Measurements from ENCODE around the gene PLBD2.

The PLBD2 gene

DNA sequence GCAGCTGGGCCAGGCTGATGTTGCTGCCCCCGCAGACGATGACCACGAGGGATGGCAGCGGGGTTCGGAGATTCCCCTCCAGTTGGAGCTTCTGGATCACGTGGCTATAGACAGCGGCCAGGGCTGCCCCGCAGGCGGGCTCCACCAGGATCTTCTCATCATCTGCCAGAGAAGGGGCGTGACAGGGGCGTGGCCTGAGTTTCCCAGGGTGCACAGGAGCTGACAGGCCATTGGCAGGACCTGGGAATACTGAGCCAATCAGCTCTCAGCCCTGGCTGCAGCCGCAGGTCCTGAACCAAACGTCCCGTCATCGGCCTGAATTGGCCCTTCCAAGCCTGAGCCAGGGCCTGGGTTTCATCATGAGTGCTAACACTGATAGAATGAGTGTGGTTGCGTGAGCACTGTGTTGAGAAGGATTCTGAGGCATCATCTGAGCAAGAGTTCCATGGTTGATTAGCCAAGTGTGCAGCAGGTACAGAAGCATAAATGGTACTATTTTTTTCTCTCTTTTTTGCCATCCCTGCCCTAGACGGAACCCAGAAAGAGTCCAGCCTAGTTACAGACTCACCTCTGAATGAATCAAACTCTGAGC is 34.7 kb downstream of the PLBD2 start:
- peak in 4 of 58 donors; percentile 11 to 51 (median 20) for DNase-seq

DNA sequence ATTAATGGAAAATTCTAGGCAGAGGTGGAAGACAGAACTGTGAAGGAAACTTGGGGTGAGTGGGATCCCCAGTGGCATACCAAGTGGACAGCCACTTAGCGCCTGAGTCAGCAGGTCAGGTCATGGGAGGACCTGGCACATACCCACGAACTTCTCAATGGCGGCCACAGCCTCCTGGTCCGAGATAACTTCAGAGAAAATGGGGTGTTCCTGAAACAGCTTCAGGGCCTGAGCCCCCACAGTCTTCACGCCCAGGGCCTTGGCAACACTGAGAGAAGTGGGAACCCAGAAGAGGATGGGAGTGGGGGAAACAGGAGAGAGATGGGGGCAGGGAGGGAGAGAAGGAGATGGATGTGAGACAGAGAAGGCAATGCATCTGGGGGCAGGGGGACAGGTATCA is 35.4 kb downstream of the PLBD2 start:
- DNase-seq: no peak

DNA sequence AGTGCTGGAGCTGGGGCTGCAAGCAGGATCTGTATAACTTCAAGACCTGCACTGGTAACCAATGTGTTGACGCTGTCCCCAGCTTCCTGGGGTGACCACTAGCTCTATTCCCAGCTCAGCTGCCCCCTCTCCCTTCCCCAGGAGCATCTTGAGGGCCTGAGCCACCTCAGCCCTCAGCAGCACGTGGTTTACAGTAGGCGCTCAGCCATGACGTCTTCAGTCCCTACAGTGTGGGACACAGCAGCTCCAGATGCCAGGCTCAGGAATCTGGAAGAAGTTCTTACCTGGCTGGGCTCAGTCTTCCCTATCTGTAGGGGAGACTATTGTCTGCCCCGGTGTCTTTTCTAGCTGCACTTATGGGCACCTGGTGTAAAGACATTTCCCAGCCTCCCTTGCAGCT is 36.7 kb downstream of the PLBD2 start:
- no peak for DNase-seq

DNA sequence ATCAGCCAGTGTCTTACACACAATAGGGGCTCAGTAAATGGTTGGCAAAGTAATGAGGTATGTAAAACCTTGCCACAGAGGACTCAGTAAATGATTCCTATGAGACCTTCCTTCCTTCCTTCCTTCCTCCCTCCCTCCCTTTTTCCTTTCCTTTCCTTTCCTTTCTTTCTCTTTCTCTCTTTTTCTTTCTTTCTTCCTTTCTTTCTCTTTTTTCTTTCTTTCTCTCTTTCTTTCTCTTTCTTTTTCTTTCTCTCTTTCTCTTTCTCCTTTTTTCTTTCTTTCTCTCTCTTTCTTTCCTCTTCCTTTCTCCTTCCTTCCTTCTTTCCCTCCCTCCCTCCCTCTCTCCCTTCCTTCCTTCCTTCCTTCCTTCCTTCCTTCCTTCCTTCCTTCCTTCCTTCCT is 37.8 kb downstream of the PLBD2 start:
- DNase-seq: no peak

DNA sequence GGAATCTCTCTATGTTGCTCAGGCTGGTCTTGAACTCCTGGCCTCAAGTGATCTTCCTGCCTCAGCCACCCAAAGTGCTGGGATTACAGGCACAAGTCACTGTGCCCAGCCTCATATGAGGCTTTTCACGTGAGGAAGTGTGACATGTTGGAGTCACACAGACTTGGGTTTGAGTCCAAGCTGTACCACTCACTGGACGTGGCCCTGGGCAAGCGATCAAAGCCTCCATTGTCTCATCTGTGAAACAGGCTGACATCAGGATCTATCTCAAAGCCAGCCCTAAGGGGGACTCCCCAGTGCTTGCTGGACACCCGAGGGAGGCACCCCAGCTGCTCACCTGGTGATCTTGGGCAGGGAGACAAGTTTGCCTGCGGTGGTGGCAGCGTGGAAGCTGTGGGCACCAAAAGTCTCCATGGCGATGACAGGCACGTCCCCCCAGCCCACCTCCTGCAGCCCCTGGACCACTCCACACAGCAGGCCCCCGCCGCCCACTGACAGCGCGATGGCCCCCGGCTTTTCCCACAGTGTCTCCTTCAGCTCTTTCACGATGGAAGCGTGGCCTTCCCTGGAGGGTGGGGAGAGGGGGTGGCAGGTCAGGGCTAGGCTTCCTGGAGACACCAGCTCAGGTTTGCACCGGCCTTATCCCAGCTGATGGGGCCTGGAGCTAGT is 38.6 kb downstream of the PLBD2 start:
- peak in 38 of 58 donors; percentile 8 to 86 (median 48) for DNase-seq

DNA sequence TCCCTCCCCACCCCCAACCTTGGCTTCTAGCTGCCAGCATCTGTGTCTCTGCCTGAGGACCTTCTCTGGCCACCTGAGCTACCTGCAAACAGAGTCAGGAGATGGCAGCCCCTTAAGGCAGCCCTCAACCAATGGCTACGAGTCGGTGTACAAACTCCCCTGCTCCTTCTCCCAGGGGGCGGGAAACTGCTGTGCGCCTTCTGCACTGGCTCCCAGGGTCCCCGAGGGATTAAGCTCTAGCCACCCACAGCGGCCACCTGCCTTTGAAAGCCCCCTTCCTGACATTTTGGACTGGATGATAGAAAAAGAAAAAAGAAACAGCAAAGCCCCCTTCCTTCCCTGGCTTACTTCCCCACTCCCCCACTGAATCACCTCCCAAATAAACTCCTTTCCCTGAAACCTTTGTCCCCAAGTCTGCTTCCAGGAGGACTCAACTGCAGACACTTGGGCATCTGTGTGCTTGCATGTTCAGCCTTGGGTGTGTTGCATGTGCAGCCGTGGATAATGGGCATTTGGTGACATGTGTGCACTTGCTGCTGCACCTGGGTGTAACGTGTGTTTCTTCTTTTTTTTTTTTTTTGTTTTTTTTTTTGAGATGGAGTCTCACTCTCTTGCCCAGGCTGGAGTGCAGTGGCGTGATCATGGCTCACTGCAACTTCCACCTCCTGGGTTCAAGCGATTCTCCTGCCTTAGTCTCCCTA is 39.3 kb downstream of the PLBD2 start:
- no peak for DNase-seq

DNA sequence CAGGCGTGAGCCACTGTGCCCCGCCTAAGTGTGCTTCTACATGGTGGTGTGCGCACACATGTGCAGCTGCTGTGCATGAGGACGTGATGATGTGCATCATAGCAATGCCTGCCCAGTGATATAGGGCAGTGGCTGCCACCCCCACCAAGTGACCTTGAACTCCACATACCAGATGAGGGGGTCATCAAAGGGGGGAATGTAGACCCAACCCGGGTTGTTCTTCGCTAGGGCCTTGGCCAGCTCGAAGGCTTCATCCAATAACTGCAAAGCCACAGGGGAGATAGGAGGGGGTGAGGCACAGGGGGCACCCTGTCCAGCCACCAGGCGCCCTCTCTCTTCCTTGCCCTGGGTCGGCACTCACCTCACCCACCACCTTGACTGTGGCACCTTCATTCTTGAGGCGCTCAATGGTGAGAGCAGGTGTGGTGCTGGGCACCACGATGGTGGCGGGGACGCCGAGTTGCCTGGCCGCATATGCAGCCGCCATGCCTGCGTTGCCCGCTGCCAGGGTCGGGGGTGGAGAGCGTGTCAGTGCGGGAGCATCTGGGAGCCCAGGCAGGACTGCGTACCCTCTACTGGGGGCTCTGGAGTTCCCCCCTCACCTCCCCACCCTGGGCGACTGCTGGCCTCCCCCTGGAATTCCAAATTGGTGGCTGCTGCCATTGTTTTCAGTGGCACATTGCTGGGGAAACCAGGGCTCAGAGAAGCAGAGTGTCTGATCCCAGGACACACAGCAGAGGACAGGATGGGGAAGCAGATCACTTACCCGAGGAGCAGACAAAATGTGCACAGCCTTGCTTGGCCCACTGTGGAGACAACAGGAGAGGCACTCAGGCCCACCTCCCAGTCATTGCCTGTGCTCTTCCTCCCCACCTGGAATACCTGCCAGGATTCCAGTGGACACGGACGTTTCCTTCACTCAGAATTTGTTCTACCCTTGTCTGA is 40.2 kb downstream of the PLBD2 start:
- no peak for DNase-seq

DNA sequence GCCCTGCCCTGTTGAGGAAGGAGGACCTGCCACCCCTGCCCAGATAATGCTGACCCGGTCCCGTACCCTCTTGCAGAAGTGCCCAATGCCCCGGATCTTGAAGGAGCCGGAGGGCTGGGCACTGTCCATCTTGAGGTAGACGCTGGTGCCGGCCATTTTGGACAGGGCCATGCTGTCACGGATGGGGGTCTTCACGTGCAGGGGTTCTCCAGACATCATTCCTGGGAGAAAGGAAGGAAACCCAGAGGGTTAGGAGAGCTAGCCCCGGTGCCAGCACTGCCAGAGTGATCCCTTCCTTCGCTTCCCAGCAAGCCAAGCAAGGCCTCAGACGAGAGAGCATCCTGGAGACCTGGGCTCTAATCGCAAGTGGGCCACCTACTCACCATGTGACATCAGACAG is 41.1 kb downstream of the PLBD2 start:
- no peak for DNase-seq

DNA sequence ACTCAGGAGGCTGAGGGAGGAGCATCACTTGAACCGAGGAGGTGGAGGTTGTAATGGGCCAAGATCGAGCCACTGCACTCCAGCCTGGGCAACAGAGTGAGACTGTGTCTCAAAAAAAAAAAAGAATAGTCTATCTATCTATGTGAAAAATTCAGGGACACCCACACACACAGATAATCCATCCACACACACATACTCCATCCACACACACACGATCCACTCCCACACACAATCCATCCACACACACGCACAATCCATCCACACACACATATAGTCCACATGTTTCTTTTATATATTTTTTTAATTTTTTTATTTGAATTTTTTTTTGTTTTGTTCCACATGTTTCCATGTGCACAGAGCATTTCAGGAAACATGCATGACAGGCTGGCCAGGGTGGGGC is 42.0 kb downstream of the PLBD2 start:
- no peak for DNase-seq

DNA sequence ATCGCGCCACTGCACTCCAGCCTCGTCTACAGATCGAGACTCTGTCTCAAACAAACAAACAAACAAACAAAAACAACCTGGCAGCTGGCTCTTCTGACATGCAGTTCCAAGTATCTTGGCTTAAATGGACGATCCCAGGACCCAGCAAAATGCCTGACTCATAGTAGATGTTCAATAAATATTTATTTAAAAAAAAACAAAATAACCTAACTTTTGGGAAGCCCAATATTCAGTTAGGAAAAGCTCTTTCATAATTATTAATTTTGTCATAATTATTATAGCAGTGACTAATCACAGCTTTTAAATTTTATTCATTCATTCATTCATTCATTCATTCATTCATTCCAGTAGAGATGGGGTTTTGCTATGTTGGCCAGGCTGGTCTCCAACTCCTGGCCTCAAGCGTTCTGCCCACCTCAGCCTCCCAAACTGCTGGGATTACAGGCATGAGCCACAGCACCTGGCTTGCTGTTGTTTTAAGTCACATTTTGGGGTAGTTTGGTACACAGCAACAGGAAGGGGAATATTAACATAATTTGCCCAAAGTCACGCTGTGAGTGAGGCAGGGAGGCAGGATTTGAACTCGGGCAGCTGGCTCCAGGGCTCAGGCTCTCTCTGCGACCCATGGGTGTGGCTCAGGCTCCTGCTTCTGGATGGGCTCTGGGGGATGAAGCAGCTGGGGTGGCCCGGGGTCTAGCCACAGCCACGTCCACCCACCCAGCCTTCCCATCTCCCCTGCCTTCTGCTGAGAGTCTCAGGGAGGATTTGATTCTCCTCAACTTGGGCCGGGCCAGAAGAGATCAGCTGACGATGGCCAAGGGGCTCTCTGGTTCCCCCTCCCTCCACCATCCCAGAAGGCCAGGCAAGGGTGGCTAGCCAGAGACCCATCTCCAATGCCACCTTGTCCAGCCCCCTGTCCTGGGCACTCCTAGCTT is 42.9 kb downstream of the PLBD2 start:
- DNase-seq: no peak

DNA sequence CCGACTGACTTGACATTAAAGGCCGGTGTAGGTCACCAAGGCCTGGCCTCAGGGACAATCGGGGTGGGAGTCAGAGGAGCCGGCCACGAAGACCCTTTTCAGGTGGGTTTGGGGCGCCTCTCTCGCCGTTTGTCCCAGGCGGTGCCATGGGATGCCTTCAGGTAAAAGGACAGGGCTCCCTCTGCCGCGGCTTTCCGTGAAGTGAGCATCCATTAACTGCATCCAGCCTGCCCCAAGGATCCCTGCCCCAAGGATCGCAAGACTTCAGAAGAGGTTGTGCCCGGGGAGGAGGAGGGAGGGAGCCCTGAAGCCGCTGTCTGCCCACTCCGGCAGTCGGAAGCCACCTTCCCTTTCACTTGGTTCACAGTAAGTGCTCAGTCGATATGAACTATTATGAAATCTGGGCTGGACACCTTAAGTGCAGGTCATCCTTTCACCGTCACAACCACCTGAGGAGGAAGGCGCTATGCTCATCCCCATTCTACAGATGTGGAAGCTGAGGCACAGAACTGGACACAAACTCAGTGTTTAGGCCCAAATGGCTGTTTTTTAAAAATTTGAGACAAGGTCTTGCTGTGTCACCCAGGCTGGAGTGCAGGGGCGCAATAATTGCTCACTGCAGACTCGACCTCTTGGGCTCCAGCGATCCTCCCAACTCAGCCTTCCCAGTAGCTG is 44.3 kb downstream of the PLBD2 start:
- no peak for DNase-seq

DNA sequence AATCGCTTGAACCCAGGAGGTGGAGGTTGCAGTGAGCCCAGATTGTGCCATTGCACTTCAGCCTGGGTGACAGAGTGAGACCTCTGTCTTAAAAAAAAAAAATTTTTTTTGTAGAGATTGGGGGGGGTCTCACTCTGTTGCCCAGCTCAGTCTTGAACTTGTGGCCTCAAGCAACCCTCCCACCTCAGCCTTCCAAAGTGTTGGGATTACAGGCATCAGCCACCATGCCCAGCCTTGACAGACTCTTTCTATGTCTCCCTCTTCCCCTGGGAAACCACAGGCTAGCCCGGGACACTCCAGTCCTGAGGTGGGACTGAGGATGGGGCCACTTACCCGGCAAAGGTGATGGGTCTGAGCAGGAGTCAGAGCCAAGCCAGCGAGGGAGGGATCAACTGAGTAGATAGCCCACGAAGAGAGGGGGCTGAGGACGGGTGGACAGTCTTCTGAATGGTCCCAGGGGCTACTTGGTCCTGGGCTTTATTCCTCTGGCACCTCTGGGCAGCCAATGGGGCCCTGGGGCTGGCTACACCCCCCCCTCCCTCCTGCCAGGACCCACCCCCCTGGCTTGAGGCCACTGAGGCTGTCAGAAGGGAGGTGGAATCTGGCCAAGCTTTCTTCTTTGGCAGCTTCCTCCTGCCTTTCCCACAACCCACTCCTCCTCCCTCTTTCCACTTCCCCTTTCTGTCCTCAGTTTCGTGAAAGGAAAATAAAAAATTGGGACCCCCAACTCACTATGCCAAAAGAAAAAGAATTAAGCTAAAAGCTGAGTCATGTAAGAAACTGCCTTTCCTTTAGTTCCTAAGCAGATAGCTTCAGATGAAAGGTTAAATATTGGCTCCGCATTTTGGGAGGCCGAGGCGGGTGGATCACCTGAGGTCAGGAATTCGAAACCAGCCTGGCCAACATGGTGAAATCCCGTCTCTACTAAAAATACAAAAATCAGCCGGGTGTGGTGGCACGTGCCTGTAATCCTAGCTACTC is 45.3 kb downstream of the PLBD2 start, which contains the start of gene SDS:
SDS (minus strand) TSS at position 453 of the 981 bp plus-strand sequence. CDS start 4,179 bp downstream, outside the sequence.
- DNase-seq: peak in 52 of 58 donors; percentile 7 to 80 (median 53)

DNA sequence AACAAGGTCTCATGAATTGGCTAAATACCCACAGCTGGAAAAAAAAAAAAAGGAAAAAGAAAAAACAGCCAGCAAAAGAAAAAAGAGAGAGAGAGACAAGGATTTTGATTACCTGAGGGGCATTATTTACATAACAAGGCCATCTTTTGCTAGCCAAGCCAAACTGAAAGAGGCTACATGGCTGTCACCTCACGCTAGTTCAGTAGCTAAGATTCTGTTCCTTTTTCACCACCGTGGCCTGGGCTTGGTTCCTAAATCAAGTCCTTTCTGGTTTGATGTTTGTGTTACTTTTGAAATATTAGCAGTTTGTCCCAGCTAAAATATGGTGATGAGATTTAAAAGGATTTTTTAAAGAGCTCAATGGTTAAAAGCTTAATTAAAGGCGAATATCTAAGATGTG is 47.3 kb downstream of the PLBD2 start:
- no peak for DNase-seq

DNA sequence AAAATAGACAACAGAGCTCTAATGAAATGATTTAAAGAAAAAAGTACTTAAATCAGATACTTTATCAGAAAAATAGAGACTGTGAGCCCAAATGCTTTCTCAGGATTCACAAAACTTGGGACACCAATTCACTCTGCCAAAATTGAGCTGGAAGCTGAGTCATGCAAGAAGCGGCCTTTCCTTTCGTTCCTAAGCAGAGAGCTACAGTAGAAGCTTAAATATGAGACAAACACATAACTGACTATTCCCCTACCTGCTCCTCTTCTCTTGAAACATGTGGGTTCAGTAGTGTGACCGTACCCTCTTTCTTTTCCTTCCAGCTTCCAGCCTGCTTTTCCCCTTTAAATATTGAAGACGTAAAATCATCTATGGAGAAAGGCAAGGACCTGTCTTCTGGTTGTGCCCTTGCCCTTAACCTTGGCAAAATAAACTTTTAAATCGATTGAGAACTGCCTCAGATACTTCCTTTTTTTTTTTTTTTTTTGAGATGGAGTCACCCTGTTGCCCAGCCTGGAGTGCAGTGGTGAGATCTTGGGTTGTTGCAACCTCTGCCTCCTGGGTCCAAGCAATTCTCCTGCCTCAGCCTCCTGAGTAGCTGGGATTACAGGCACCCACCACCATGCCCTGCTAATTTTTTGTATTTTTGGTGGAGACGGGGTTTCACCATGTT is 49.7 kb downstream of the PLBD2 start:
- DNase-seq: peak in 9 of 58 donors; percentile 2 to 39 (median 14)

DNA sequence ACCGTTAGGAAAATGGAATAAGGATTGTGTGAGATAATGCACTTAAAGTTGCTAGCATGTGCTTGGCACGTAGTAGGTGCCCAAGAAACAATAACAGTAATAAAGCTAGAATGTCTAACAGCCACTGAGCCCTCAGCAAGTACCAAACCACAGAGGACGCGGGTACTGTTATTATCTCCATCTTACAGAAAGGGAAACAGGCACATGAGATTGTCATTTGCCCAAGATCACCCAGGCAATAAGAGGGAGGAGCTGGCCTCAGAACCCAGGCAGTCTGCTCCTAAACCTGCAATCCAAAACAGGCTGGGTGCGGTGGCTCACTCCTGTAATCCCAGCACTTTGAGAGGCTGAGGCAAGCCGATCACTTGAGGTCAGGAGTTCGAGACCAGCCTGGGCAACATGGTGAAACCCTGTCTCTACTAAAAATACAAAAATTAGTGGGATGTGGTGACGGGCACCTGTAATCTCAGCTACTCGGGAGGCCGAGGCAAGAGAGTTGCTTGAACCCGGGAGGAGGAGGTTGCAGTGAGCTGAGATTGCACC is 50.4 kb downstream of the PLBD2 start:
- no peak for DNase-seq

DNA sequence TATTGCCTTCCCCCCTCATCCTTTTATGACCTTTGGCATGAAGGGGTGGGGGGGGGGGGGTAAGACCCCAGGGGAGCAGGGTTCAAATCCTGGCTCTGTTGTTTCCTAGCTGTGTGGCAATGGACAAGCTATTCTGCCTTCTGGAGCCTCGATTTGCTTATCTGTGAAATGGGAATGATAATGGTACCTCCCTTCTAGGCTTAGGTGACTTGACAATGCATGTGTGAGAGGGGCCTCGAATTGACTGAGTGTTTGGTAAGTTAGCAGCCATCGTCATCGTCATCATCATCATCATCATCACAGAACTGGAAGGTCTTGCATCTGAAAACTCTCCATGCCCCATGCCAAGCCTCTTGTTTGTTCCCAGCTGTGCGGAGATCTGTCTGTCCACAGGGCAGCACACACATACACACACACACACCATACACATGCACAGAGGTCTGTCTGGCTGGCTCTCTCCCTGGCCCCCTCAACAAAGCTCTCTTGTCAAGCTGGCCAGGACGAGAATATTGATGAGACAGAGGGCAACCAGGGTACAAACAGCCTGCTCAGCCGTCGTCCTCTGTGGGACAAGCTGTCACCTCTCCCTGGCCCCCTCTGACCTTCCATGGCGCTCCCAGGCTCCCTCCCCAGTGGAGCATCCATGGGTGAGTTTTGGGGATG is 51.2 kb downstream of the PLBD2 start:
- DNase-seq: peak in 12 of 58 donors; percentile 5 to 44 (median 25)

DNA sequence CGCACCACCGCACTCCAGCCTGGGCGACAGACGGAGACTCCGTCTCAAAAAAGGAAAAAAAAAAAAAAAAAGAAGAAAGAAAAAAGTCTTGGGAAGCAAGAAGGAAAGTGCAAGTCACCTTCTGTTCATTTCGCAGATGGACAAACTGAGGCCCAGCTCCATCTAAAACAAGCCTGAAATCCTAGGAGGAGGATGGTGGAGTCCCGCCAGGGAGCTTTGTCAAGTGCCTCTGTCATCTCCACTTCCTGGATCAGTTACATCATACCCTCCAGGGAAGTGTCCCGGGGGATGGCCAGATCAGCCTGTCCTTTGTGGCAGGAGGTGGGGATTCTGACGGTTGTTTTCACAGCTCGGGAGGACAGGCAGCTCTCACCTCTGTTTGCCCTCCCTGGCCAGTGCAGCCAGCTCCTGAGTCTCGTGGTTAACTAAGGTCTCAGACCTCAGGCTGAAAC is 55.1 kb downstream of the PLBD2 start:
- no peak for DNase-seq
